Measurements from ENCODE around the gene INIP.

- TF ChIP-seq EZH2 (IDR thresholded peaks at IDR 0.05; ENCODE audit: low read depth) = no peak
- no peak for TF ChIP-seq CTCF (conservative IDR thresholded peaks at IDR 0.05)
Observed at GRCh38 chr9:112680731-112681402, 37.0 kb downstream of the INIP start.
